Measurements from ENCODE around the gene CTDSPL. TPM values are rescaled to one million over a fixed set of nuclear protein-coding genes. Genes with fewer than 3 reads are reported as not detected.
"Not testable (repeated sequence)": the region's sequence is repeated elsewhere in the genome, so short reads cannot be mapped to it uniquely, and the experiment has no call there.

Gene CTDSPL
- polyA plus RNA-seq (ENCODE audit: insufficient read length) = 102 TPM
- long read RNA-seq, donor 1, full-length matches to known transcripts = 34 of 62 reads
- long read RNA-seq, donor 1, partial matches to known transcripts = 28 of 62 reads
- long read RNA-seq, donor 1, other reads (novel, unspliced or antisense) = 0 of 62 reads
- long read RNA-seq, donor 2, full-length matches to known transcripts = 27 of 64 reads
- long read RNA-seq, donor 2, partial matches to known transcripts = 28 of 64 reads
- long read RNA-seq, donor 2, other reads (novel, unspliced or antisense) = 9 of 64 reads
- long read RNA-seq, donor 3, full-length matches to known transcripts = 15 of 31 reads
- long read RNA-seq, donor 3, partial matches to known transcripts = 16 of 31 reads
- long read RNA-seq, donor 3, other reads (novel, unspliced or antisense) = 0 of 31 reads
- long read RNA-seq, donor 4, full-length matches to known transcripts = 1 of 1 reads
- long read RNA-seq, donor 4, partial matches to known transcripts = 0 of 1 reads
- long read RNA-seq, donor 4, other reads (novel, unspliced or antisense) = 0 of 1 reads
- long read RNA-seq, donor 5, full-length matches to known transcripts = 22 of 46 reads
- long read RNA-seq, donor 5, partial matches to known transcripts = 24 of 46 reads
- long read RNA-seq, donor 5, other reads (novel, unspliced or antisense) = 0 of 46 reads
- long read RNA-seq, donor 6, full-length matches to known transcripts = 24 of 59 reads
- long read RNA-seq, donor 6, partial matches to known transcripts = 35 of 59 reads
- long read RNA-seq, donor 6, other reads (novel, unspliced or antisense) = 0 of 59 reads
- long read RNA-seq, donor 7, full-length matches to known transcripts = 18 of 41 reads
- long read RNA-seq, donor 7, partial matches to known transcripts = 23 of 41 reads
- long read RNA-seq, donor 7, other reads (novel, unspliced or antisense) = 0 of 41 reads
- long read RNA-seq, donor 8, full-length matches to known transcripts = 10 of 10 reads
- long read RNA-seq, donor 8, partial matches to known transcripts = 0 of 10 reads
- long read RNA-seq, donor 8, other reads (novel, unspliced or antisense) = 0 of 10 reads

- DNase-seq = peak; percentile 59
Observed at GRCh38 chr3:37861620-37862041, at the start of gene CTDSPL. Gene CTDSPL (plus strand): TSS chr3:37861880. CDS start chr3:37862200, 320 bp downstream.

- no peak for DNase-seq
Observed at GRCh38 chr3:37812499-37812896, 49.2 kb upstream of the CTDSPL start.

GRCh38 chr3:37813403-37813802 is 48.3 kb upstream of the CTDSPL start:
- DNase-seq = no peak

GRCh38 chr3:37814547-37814946 is 47.1 kb upstream of the CTDSPL start:
- no peak for DNase-seq

GRCh38 chr3:37815156-37815555 is 46.5 kb upstream of the CTDSPL start:
- not testable (repeated sequence) for DNase-seq

- no peak for DNase-seq
Observed at GRCh38 chr3:37816271-37816670, 45.4 kb upstream of the CTDSPL start.

- no peak for DNase-seq
Observed at GRCh38 chr3:37819591-37819990, 42.1 kb upstream of the CTDSPL start.

GRCh38 chr3:37820286-37820685 is 41.4 kb upstream of the CTDSPL start:
- DNase-seq = no peak

- no peak for DNase-seq
Observed at GRCh38 chr3:37823189-37823588, 38.5 kb upstream of the CTDSPL start.

- DNase-seq = no peak
Observed at GRCh38 chr3:37824090-37824953, 37.4 kb upstream of the CTDSPL start.

GRCh38 chr3:37824954-37825328 is 36.7 kb upstream of the CTDSPL start:
- no peak for DNase-seq

- no peak for DNase-seq
Observed at GRCh38 chr3:37825744-37826400, 35.8 kb upstream of the CTDSPL start.

GRCh38 chr3:37826502-37826901 is 35.2 kb upstream of the CTDSPL start:
- no peak for DNase-seq

GRCh38 chr3:37826933-37827332 is 34.7 kb upstream of the CTDSPL start:
- no peak for DNase-seq

- DNase-seq = no peak
Observed at GRCh38 chr3:37832480-37832879, 29.2 kb upstream of the CTDSPL start.

- no peak for DNase-seq
Observed at GRCh38 chr3:37833302-37834186, 28.1 kb upstream of the CTDSPL start.

GRCh38 chr3:37836589-37836988 is 25.1 kb upstream of the CTDSPL start:
- no peak for DNase-seq

GRCh38 chr3:37847689-37848088 is 14.0 kb upstream of the CTDSPL start:
- no peak for DNase-seq

GRCh38 chr3:37849146-37849923 is 12.3 kb upstream of the CTDSPL start:
- no peak for DNase-seq

All from left kidney (tissue), 8 donors.